OCI-LY1 (cell line): ENCODE data around the gene VCL.

Source experiments
- CTCF ChIP-seq: fragments of 200-600 bp; sonication (generic), shearing (Covaris generic); IDR thresholded peaks from 2 replicates; pipeline ENCODE4 v1.5.1; 2017; ENCODE audit warnings: mild to moderate bottlenecking, antibody characterized with exemption, low read length, moderate library complexity, mixed read lengths
- EZH2 ChIP-seq: fragments of 200-600 bp; sonication (generic), shearing (Covaris generic); IDR thresholded peaks from 2 replicates; pipeline ENCODE4 v1.8.0; 2017; ENCODE audit warnings: borderline replicate concordance, mixed run types, mild to moderate bottlenecking, antibody characterized with exemption, low read length, moderate library complexity, mixed read lengths

DNA sequence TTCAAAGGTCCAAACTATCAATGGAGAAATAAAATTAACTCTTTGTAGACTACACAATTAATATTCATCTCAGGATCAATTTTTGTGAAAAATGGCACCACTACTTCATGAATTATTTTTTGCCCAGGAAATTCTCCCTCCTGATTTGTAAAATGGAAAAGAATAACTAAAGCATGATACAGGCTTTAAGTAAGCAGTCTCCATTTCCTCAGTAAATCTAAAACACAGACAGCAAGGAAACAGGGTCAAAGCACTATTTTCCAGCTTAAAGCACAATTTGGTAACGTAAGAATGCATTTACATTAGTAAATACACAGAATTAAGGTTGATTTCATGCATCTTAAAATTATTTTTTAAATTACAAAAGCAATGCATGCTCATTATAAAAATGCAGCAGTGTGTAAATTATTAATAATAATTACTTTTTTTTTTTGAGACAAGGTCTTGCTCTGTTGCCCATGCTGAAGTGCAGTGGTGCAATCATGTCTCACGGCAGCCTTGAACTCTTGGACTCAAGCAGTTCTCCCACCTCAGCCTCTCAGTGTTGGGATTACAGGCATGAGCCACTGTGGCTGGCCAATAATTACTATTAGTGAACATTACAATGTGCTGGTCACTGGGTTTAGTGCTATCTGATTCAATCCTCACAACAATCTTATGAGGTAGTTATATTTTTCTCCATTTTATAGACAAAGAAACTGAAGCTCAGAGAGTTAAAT lies 26.1 kb upstream of the VCL start:
- TF ChIP-seq CTCF (no peak), EZH2 (no peak)
